ENCODE measurements around the gene UNG.

- TF ChIP-seq, protein P1, sequence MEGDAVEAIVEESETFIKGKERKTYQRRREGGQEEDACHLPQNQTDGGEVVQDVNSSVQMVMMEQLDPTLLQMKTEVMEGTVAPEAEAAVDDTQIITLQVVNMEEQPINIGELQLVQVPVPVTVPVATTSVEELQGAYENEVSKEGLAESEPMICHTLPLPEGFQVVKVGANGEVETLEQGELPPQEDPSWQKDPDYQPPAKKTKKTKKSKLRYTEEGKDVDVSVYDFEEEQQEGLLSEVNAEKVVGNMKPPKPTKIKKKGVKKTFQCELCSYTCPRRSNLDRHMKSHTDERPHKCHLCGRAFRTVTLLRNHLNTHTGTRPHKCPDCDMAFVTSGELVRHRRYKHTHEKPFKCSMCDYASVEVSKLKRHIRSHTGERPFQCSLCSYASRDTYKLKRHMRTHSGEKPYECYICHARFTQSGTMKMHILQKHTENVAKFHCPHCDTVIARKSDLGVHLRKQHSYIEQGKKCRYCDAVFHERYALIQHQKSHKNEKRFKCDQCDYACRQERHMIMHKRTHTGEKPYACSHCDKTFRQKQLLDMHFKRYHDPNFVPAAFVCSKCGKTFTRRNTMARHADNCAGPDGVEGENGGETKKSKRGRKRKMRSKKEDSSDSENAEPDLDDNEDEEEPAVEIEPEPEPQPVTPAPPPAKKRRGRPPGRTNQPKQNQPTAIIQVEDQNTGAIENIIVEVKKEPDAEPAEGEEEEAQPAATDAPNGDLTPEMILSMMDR (IDR thresholded peaks at IDR 0.05), result peak in 4 of 7 experiments; percentile 11 to 45 (median 30)
- TF ChIP-seq POLR2A (IDR thresholded peaks at IDR 0.05) (no peak), POLR2AphosphoS5 (IDR thresholded peaks at IDR 0.05) (peak in 1 of 3 donors; percentile 27), EP300 (IDR thresholded peaks at IDR 0.05) (no peak)
Observed at GRCh38 chr12:109134186-109134917, 37.0 kb downstream of the UNG start.

All from stomach (tissue), 4 donors.